ENCODE measurements around the gene ZBED5. TPM values are rescaled to one million over a fixed set of nuclear protein-coding genes. Genes with fewer than 3 reads are reported as not detected.
A peak's percentile ranks its signal among the peaks of the same experiment; 100 is the strongest.

Gene ZBED5
- total RNA-seq, 1 donor from 2014 or later: 32.8 TPM

DNA sequence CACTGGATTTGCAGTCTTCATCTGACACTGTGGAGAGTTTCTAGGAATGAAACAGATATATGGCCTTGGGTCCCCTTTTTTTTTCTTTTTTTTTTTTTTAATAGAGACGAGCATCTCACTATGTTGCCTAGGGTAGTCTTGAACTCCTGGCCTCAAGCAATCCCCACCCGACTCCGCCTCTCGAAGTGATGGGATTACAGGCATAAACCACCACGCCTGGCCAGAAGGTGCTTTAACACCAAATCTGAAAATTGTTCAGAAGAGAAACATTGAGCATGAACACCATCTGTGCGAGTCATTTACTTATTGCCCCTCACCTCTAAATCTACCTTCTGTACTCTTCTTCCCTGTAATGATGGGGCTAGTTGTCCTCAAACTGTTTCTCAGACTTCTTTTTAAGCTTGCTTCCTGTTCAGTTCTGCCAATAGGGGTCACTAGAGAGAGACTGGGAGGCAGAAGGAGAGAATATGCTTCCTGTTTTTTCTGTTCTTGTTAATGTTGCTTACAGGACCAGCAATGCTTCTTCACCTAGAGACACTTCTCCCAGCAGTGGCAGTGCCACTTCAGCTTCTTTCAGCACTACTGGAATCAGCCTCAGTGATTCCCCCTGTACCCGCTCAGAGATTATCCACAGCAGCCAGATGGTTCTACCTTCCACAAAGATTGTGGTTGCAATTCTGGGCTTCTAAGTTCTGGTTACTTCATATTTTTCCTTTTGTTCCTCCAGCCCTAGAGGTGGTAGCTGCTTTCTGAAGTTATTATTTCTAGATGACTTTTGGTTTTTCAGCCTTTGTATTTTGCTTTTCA lies 20.8 kb upstream of the ZBED5 start:
- DNase-seq (ENCODE audit: low read depth): peak; percentile 79

DNA sequence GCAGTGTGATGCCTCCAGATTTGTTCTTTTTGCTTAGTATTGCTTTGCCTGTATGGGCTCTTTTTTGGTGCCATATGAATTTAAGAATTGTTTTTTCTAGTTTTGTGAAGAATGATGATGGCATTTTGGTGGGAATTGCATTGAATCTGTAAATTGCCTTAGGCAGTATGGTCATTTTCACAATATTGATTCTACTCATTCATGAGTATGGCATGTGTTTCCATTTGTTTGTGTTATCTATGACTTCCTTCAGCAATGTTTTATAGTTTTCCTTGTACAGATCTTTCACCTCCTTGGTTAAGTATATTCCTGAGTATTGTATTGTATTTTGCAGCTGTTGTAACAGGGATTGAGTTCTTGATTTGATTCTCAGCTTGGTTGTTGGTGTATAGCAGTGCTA lies 18.3 kb upstream of the ZBED5 start:
- no peak for DNase-seq (ENCODE audit: low read depth)

DNA sequence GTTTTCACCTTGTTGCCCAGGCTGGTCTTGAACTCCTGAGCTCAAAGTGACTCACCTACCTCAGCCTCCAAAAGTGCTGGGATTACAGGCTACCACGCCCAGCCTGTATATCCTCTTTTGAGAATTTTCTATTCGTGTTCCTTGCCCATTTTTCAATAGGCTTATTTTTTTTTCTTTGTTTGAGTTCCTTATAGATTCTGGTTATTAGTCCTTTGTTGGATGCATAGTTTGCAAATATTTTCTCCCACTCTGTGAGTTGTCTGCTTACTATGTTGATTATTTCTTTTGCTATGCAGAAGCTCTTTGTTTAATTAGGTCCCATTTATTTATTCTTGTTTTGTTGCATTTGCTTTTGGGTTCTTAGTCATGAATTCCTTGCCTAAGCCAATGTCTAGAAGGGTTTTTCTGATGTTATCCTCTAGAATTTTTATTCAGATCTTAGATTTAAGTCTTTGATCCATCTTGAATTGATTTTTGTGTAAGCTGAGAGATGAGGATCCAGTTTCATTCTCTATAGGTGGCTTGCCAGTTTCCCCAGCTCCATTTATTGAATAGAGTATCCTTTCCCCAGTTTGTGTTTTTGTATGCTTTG lies 17.7 kb upstream of the ZBED5 start:
- DNase-seq (ENCODE audit: low read depth): no peak

DNA sequence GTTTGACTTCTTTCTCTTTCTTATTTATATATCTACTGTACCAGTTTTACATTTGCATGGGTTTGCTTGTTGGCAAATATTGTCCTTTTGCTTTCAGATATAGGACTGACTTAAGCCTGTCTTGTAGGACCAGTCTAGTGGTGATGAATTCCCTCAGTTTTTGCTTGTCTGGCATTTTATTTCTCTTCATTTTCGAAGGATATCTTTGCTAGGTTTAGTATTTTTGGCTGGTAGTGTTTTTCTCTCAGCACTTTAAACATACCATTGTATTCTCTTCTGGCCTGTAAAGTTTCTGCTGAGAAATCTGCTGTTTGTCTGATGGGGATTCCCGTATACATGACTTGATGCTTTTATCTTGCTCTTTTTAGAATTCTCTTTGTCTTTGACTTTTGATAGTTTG lies 14.2 kb upstream of the ZBED5 start:
- no peak for DNase-seq (ENCODE audit: low read depth)

DNA sequence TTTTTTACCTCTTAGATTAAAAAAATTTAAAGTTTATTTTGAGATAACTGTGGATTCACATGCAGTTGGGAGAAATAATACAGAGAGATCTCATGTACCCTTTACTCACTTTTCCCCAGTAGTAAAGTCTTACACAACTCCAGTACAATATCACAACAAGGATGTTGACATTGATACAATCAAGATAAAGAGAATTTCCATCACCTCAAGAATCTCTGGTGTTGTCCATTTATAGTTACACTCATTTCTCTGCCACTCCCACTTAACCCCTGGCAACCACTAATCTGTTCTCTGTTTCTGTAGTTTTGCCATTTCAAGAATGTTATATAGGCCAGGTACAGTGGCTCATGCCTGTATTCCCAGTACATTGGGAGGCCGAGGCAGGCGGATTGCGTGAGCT lies 10.5 kb upstream of the ZBED5 start:
- DNase-seq (ENCODE audit: low read depth): no peak

DNA sequence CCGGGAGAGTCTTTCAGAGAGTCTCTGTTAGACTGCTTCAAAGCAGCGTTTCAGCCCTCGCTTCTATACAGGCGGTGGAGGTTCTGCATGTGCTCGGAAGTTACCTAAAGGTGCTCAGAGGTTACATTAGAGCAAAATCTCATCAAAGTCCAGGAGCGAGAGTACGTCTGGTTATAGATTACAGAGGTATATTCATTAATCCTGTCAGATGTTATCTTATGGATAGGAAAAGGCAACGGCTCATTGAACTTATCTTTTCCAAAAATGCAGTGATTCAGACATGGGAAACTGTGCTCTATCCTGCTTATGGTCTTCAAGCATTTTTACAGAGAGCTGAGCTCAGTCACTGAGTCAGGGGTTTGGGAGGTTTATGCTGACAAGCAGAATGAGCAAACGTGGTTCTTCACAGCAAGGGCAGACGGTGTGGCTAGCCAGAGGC lies 9.1 kb upstream of the ZBED5 start:
- peak; percentile 79 for DNase-seq (ENCODE audit: low read depth)

DNA sequence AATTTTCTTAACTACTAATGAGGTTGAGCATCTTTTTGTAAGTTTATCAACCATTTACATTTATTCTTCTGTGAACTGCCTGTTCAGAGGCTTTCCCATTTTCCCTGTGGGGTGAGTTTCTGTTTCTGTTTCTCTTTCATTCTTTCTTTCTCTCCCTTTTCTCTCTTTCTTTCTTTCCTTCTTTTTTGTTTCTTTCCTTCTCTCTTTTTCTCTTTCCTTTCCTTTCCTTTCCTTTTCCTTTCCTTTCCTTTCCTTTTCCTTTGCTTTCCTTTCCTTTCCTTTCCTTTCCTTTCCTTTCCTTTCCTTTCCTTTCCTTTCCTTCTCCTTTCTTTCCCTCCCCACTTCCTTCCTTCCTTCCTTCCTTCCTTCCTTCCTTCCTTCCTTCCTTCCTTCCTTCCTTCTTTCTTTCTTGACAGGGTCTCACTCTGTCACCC lies 8.0 kb upstream of the ZBED5 start:
- DNase-seq (ENCODE audit: low read depth): no peak

DNA sequence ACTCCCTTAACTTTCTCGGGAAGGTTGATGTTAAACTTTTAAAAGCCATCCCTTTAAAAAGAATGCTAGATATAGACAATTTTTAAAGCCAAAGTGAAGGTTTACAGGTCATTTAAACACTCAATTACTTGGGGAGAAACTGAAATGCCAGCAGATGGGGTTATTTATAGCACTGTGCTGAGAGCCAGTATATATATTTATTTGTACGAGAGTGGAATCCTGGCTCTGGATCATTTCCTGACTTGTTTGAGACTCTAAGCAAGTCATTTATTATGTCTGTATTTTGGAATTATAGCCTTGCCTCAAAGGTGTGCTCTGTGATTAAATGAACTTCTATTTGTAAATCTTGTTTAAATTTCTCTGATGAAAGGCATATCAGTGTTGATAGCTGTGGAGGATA lies 6.8 kb upstream of the ZBED5 start:
- DNase-seq (ENCODE audit: low read depth): no peak

DNA sequence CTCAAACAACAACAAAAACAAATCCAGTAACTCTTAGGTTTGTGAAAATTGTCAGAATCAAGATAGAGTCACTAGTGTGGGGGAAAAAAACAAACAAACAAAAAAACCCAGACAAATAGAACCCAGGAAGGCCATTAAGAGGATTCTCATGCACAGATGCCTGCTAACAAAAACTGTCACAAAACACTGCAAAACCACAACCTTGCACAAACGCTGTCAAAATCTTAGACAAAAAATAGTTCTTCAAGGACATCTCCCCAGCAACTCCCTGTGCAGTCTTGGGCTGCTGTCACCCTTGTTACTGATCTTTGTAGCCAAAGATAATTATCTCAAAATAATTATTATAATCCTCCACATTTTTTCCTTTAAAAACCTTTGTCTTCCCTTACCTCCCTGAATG lies 4.6 kb upstream of the ZBED5 start:
- no peak for DNase-seq (ENCODE audit: low read depth)

DNA sequence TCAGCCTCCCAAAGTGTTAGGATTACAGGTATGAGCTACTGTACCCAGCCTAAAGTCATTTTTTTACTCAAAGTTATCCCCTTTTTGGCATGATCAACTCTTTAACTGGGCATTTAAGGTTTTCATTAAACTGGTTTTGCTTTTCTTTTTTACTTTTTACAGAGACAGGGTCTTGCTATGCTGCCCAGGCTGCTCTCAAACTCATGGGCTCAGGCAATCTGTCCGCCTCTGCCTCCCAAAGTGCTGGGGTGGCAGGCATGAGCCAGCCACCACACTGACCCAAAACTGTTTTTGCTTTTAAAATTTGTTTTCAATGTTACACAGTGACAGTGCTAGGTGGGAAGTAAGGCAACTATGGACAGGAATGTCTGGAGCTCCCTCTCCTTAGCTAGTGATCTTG lies 3.9 kb upstream of the ZBED5 start:
- no peak for DNase-seq (ENCODE audit: low read depth)

DNA sequence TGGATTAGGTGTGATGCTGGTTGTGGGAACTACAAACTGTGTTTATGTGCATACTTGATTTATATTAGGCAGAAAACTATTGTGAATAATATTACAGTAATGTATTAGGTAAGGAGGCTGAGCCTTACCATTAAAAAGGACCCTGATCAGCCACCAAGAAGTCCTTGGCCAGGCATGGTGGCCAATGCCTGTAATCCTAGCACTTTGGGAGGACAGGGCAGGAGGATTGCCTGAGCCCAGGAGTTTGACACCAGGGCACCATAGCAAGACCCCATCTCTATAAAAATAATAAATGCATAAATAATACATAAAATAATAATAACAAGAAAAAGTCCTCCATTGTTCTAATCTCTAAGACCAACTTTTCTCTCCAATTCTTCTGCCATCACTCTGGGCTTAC lies 3.2 kb upstream of the ZBED5 start:
- DNase-seq (ENCODE audit: low read depth): no peak

DNA sequence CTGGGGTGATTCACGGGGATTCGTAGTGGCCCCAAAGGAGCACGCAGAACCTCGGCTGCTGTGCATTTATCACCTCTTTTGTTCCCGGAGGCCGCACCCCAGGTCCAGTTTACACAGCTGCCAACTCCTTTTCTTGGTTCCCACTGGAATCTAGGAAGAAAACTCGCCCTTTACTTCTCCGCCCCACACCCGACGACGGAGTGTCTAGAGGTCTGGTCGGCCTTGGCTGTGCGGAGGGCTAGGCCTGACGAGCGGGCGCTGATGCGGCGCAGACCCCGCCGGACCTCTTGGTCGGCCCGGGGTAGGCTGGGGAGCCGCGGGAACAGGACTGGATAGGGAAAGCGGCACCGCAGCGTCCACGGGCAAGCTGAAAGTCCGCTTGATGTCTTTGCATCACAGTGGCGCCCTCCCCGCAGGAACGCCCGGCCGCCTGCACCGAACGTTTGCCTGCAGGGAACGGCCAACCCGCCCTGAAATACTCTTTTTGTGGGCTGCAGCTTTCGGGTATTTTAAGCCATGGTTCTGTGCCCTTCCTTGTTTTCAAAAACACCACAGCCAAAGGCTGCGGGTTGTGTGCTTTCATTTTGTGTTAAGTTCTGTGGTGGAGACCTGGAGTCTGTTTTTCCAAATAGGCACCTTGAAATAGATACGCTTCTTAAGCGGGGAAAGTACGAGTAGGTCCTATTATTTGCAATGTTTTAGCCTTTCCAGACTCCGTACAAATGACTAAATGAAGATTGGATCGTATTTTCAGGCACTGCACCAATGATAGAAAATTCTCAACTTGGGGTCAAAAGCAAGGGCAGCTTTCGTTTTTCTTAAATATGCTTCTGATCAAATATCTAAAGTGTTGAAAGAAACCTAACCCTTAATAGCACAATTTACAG lies 829 bp upstream of the ZBED5 start:
- DNase-seq (ENCODE audit: low read depth): peak; percentile 19

DNA sequence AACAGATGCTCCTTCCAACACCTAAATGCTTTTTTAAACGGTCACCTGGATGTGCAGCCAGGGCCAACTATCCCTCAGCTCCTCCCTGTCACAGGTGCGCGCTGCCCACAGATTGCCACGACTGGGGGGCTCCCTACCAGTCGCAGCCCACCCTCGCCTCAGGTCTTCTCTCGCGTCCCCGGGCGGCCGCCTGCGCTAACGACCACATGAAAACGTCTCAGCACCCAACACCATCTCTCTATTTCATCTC lies 469 bp downstream of the ZBED5 start:
- no peak for DNase-seq (ENCODE audit: low read depth)

DNA sequence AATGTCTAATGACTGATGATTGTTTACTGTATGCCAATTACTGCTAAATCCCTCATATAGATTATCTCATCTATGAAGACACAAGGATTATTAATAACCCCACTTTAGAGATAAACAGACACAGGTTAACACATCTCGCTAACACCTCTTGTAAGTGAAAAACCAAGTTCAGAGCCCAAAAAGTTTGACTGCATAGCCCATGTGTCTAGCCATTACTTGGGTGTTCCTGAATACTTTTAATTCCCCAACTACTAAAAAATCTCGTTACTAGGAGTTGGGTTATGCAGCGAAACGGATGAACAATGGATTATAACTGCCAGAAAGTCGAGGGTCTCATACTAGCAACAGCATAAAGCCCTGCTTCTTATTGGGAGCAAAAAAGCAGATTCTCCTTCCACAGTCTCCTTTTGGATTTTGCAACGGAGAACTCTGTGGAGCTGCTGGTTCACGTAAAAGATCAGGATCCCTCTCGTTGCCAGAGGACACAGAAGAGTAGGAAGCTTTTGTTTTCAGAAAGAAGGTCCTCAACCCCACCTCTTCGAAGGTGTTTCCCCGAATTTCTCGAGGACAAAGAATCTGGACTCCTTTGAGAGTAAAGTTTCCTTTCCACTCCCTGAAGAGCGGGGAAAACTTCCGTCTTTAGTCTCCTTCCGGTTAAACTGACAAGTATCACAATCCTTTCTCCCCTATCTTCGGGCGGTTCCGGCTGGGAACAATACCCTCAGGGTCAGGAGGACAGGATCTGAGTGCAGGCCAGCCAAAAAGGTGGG lies 979 bp downstream of the ZBED5 start:
- peak; percentile 44 for DNase-seq (ENCODE audit: low read depth)

DNA sequence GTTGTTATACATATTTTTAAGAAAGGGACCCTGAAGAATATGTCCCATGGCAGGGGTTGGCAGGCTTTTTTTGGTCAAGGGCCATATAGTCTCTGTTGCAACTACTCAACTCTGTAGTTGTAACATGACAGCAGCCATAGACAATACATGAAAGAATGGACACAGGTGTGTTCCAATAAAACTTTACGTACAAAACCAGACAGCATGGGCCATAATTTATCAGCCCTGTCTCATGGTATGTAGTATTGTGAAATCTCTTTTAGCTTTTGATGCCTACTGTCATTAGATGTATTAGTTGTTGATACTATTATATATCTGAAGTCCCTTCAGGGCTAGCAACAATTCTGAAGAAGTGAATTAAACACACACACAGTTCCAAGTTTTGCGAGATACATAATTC lies 2.6 kb downstream of the ZBED5 start:
- DNase-seq (ENCODE audit: low read depth): no peak

DNA sequence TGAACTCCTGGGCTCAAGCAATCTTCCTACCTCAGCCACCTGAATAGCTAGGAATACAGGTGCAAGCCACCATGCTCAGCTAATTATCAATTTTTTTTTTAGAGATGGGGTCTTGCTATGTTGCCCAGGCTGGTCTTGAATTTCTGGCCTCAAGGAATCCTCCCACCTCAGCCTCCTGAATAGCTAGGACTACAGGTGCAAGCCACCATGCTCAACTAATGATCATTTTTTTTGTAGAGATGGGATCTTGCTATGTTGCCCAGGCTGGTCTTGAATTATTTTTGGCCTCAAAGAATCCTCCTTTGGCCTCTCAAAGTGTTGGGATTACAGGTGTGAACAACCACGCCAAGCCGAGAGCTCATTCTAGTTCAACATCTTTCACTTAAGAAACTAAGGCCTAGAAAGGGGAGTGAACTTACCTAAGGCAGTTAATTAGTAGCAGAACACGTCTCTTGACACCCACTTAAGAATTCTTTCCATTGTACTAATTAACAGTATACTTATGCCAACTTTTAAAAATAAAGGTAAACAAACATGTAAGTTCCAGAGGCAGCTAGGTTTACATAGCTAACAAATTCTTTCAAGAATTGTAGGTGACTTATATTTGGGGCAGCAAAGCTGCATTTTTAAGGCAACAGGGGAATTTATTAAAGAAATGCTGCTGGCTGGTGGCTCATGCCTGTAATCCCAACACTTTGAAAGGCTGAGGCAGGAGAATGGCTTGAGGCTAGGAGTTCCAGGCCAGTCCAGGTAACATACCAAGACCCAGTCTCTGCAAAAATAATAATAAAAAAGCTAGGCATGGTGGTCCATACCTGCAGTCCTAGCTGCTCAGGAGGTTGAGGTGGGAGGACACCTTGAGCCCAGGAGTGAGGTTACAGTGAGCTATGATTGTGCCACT lies 9.6 kb downstream of the ZBED5 start:
- DNase-seq (ENCODE audit: low read depth): peak; percentile 68

DNA sequence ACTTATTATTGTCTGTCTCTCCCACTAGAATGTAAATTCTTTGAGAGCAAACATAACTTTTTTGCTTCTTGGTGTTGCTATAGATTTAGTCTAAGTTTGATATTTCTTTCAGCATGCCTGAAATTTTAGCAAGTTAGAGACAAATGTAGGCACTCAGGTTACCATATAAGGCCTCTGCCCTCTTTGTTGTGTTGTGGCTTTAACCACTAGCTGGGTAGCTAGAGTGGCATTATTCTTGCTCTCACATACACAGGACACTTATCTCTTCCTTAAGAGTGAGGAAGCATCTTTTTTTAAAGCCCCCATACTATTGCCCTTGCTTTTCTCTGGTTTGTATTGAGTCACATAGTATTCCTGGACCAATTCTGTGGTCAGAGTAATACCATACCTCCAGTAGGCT lies 11.2 kb downstream of the ZBED5 start:
- no peak for DNase-seq (ENCODE audit: low read depth)

DNA sequence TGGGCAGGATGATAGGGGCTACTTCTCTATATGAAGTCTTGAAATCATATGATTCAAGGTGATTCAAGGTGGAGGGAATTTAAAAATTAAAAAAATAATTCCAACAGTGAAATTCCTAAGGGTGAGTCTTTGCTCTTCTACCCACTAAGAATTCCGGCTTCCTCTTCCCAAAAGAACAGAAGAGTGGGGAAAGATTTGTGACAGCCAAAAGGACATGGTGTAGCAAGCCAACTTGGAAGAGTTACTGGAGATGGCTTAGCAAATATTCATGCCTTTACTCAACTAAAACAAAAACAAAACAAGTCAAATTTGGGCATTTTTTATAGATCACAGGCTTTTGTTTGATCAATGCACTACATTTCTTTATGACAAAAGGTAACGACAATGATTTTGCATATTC lies 12.3 kb downstream of the ZBED5 start:
- no peak for DNase-seq (ENCODE audit: low read depth)

DNA sequence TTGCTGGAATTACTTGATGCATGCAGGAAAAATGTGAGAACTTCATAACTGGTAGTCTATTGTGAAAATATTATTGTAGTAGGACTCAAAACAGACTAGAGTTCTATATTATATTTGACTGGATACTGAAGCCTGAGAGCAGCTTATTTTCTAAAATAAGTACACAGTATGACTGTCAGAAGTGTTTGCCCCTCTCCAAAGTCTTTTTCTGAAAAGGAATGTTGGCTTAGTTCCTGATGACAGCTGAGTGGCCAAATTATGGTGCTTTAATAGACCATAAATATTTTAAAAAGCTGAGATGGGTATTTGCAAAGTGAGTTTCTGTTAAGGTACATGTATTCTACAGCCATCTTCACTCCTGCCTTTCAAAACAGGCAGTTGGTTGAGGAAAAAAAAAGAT lies 13.1 kb downstream of the ZBED5 start:
- DNase-seq (ENCODE audit: low read depth): no peak

DNA sequence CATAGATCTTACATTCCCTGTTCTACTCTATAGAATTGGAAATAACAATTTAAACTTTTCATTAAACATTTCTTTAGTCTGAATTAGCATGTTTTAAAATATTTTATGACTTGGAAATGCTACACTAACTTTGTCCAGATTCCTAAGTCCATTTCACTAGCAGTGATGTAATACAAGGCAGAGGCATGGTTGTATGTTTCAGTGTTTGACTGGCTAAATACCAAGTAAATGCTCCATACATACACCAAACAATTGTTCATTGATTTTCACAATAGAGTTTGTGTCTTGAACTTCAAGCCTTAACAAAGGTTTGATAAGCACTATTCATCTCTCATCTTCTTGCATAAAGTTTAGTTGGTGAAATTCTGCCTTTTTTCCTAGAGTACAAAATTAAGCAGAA lies 13.5 kb downstream of the ZBED5 start:
- DNase-seq (ENCODE audit: low read depth): no peak

DNA sequence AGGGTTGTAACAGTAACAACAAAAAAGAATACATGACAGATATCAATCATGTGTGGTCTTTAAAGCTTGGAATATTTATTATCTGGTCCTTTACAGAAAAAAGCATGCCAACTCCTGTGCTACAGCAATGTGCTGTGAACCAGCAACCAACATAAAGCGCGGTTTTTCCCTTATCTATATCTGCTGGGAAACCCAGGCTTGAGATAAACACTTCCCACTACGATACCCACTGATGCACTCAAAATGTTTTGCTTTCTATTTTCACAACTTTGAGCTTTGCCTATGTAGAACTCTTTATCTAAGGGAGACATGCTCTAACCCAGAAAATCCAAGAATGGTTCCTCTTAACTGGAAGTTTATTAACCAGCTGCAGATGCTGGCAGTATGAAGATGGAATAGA lies 19.0 kb downstream of the ZBED5 start:
- DNase-seq (ENCODE audit: low read depth): no peak

Data from renal cortical epithelial cell (primary cell).